Activated T-cell treated with anti-CD3 and anti-CD28 coated beads for 24 hours (primary cell): ENCODE data around the gene DLK1.

Experiments
- DNase-seq: peaks from one replicate; pipeline ENCODE4 v3.0.0-alpha.2; 2020; ENCODE audit warnings: low read depth

Gene DLK1

DNA sequence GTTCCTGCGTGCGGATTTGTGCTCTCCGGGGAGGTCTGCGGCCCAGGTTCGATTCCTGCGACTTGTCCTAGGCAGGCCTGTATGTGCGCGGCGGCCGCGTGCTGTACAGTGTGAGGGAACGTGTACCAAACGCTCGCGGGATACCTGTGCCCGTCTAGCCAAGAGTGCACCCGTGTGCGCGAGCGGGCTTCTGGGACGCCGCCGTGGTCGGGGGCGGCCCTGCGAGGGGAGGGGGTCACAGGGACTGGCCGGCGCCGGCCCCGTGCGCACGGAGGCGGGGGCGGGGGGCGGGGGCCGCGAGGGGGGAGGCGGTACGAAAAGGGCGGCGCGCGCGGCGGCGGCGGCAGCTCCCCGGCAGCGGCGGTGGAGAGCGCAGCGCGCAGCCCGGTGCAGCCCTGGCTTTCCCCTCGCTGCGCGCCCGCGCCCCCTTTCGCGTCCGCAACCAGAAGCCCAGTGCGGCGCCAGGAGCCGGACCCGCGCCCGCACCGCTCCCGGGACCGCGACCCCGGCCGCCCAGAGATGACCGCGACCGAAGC lies at the start of gene DLK1:
TSS of gene DLK1 (plus strand) at position 343 of the 536 bp plus-strand sequence. CDS start at position 520, 177 bp downstream.
- DNase-seq, result no peak

DNA sequence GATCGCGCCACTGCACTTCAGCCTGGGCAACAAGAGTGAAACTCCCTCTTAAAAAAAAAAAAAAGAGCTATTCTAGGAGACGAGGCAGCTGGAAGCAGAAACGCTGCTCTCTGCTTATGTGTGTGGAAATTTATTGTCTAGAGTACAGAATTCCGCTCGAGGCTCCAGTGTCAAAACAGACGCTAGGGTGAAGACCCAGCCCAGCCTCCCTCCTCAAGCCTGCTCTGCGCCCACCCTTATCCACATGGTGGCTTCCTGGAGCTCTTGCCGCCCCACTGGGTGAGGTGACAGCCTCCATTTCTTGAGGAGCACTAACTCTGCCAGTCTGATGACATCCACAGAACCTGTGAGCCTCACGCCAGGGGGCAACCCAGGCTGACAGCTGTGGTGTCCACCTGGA lies 49.5 kb upstream of the DLK1 start:
- DNase-seq, result no peak

DNA sequence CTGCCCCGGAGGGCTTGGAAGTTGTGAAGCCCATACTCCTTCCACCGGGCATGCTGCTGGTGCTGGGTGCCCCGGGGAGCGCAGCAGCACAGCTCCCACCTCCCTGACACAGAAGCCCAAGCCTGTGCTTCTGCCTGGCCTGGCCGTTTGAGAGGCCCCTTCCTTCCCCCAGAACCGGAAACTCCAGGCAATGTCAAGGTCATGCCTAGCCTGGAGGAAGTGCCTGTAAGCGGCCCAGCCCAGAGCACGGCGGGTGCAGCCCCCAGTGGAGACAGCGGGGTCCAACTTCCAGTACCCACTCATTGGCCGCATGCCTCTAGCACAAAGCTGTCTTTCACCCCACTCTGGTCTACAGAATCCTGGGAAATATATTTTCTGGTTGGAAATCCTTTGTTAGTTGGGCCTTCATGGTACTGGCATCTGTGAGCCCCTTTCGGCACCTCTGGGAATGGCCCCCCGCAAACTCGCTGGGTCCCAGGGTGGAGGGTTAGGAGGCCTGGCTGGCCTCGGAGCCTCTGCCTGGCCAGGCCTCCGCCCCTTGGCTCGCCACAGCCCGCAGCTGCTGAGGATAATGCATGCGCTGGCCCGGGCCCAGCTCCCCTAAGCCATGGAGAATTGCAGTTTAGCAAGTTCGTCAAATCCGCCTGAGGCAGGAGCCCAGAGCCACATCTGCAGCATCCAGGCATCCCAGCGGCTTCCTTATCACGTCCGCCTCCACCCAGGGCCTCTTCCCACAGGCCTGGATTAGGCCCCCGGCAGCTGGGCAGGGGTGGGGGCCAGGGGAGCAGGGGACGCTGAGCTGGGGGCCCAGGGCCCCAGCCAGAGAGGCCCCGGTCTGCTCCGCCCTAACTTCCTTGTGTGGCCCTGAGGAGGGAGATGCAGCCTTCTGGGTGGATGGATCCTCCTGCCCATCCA lies 48.9 kb upstream of the DLK1 start:
- DNase-seq, result no peak

DNA sequence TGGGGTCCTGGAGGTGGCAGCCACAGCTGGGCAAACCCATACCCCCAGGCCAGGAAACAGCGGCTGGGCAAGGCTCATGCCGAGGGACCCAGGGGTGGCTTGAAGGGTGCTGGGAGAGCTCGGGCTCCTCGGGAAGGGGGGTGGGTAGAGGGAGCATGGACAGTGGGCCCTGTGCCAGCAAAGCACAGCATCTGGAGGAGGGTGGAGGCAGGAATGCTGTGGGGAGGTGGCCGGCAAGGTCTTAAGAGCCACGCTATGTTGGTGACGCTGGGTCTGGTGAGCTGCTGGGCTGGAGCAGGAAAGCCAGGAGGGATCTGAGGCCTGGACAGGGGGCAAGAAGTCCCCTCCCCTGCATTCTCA lies 48.2 kb upstream of the DLK1 start:
- DNase-seq, result no peak

DNA sequence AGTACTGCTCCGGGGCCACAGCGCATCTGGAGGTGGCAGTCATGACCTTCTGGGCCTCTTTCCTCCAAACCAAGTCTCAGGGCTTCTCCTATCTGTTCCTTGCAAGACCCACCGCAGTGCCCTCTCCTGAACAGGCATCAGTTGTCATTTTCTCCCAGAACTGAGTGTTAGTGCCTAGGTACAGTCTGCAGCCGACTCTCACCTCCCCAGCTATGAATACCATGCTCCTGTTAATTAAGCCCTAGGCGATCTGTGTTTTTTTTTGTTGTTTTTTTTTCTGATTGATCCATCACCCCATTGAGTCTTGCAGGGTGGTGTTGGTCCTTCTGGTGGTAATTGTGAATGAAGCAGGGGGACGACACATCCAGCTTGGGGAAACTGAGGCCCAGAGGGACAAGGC lies 47.5 kb upstream of the DLK1 start:
- no peak for DNase-seq

DNA sequence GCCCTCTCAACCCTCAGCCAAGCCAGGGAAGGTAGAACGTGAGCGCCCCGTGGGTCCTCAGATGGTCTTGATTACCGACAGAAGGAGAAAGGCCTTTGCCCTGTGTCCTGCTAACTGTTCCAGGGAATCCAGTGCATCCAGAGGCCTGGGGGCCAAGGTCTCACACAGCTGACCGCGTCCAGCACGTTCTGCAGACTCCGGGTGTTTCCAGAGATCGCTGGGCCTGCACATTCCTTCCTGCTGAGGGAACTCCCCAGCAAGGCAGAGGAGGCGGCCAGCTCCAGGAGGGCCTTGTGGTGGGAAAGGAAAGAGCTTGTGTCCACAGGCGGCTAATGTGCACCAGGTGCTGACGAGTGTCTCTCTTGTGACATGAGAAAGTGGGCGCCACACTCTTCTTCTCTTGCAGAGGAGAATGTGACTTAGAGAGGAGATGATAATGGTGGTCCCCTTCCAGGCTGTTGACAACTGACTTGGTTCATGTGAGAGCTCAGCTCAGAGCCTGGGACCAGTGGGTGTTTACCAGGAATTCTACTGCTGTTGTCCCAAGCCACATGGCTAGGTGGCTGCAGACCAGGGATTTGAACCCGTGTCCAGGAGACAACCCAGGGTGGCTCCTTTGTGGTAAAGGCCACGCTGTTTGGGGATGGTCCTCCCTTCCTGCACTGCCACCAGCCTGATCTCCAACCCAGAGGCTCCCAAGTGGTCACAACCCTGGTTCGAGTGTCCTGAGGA lies 46.8 kb upstream of the DLK1 start:
- no peak for DNase-seq

DNA sequence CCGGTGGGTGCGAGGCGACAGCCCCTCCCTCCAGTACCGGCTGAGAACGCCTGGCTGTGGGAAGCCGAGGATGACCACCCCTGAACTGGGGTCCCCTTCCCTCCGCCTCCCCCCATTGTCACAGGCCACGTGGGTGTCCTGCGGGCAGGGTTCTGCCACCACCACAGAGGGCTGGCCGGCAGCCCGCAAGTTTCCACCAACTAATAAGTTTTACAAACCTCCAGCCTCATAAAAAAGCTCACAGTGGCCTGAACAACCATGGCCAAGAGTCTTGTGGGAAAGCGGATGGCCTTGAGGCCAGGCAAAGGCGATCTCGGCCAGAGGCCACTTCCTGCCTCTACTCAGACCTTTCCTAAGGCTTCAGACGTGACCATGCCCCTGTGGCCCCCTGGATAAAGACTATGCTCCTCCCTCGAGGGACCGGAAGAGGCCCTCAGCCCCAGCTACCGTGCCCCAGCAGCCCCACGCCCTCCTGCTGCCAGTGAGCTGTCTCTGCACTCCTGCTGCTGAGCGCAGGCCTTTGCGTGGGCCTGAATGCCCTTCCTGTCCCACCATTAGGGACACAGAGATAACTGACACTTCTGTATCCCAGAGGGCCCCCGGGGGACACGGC lies 46.1 kb upstream of the DLK1 start:
- DNase-seq, result no peak

DNA sequence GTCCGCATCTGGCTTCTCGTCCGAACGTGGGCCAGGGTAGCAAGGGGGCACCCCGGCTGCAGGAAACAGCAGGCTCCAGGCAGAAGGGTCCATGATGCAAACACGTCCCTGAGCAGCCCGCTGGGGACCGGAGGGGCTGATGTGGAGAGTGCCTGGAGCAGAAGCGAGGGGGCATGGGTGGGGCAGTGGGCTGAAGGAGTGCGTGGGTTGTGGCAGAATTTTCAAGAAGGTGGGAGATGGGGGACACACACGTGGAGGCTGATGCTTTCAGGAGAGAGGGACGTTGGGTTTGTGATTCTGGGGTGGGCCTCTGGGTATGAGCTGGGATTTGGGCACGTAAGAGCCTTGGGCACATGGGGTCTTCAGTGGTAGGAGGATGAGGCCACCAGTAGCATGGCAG lies 45.6 kb upstream of the DLK1 start:
- DNase-seq, result no peak

DNA sequence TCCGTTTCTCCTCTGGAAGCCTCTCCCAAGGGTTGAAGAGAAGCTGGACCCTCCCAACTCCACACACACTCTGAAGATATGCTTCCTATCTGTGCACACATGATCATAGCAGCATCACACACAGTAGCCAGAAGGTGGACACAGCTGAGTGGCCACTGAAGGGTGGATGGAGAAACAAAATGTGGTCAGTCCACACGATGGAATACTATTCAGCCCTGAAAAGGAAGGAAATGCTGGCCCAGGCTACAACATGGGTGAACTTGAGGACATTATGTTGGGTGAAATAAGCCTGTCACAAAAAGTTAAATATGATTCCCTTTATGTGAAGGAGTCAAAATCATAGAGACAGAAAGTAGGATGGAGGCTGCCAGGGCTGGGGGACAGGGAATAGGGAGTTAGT lies 43.9 kb upstream of the DLK1 start:
- DNase-seq, result no peak

DNA sequence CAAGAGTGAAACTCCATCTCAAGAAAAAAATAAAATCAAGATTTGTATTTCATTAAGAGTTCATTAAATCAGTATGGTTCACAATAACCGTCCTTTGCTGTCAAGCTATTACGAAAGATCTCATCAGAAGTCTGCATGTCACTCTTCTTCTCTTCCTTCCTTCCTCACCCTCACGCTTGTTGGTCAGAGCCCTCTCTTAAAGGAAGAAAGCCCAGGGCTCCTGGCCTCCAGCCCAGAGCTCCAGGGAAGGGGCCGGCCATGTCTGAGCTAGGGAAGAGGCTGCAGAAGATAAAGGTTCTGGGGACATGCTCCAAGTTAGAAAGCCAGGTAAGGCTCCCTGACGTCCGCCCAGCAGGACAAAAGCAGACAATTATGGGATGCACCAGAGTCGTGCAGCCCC lies 43.1 kb upstream of the DLK1 start:
- no peak for DNase-seq

DNA sequence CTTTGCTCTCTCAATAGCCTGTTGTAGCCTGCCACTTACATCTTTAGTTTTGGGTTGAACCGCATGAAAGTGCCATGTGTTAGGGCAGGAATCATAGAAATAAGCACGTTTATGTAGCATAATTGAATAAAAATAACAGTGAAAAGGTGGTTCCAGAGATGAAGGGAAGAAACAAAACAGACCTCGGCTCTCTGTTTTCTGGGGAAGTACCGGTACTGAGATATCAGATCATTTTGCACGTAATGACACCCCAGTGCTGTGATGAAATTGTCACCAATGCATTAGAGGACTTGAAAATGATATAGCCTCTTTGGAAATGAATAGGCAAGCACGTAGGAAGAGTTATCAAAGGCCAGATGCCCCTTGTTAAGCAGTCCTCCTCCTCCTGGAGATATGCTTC lies 42.5 kb upstream of the DLK1 start:
- no peak for DNase-seq

DNA sequence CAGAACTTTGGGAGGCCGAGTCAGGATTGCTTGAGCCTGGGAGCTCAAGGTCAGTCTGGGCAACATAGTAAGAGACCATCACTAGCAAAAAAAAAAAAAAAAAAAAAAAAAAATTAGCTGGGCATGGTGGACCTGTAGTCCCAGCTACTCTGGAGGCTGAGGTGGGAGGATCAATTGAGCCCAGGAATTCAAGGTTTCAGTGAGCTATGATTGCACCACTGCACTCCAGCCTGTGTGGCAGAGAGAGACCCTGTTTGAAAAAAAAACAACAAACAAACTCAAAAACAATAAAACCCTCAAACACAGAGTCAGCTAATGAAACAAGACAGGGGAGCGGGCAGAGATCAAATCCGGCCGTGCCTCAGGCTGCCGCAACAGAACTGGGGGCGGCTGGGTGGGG lies 41.7 kb upstream of the DLK1 start:
- no peak for DNase-seq

DNA sequence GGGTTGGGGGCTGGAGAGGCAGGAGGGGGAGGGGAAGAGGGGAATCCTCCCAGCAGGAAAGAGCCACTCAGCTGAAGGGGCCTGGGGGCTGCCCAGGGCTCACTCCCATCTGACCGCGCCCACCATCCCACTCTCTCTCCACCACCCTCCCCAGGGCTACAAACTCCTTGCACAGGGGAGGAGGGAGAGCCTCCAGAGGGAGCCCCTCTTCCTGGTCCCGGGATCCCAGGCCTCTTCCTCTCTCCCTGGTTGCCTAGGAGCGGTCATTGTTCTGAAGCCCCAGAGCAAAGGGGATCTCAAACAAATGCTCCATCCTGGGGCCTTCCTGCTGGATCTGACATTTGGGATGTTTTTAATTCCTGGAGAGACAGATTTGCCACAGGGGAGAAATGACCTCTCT lies 39.8 kb upstream of the DLK1 start:
- no peak for DNase-seq

DNA sequence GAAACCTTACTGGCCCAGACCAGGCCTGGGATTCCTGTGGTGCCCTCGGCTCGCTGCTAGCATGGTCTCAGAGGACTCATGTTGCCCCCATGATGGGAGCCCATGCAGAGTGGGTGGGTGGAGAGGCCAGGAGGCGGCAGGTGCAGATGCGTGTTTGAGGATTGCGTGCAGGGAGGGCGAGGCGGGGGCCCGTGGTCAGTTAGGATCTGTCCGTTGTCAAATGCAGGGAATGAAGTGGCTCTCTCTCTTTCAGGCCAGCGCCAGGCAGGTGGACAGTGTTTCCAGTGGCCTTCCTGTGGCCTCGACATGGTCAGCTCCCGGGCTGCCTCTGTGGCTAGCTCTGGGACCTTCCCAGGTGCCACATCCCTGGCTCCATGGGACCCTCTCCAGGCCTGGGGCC lies 39.3 kb upstream of the DLK1 start:
- no peak for DNase-seq

DNA sequence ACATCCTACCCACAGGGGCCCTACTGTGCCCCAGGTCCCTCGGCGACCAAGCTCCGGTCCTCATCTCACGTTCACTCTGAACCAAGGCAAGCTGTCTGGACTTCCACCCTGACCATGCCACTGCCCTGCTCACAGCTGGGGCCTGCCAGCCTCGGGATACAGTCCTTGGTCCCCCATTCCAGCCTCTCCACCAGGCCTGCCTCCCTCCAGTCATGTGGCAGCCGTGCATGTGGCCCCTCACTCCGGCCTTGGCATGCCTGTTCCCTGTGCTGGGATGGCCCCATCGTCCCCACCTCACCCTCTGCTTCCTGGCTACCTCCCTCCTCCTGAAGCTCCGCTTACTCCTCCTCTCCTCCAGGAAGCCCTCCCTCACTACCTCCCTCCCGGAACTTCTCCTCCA lies 38.6 kb upstream of the DLK1 start:
- no peak for DNase-seq

DNA sequence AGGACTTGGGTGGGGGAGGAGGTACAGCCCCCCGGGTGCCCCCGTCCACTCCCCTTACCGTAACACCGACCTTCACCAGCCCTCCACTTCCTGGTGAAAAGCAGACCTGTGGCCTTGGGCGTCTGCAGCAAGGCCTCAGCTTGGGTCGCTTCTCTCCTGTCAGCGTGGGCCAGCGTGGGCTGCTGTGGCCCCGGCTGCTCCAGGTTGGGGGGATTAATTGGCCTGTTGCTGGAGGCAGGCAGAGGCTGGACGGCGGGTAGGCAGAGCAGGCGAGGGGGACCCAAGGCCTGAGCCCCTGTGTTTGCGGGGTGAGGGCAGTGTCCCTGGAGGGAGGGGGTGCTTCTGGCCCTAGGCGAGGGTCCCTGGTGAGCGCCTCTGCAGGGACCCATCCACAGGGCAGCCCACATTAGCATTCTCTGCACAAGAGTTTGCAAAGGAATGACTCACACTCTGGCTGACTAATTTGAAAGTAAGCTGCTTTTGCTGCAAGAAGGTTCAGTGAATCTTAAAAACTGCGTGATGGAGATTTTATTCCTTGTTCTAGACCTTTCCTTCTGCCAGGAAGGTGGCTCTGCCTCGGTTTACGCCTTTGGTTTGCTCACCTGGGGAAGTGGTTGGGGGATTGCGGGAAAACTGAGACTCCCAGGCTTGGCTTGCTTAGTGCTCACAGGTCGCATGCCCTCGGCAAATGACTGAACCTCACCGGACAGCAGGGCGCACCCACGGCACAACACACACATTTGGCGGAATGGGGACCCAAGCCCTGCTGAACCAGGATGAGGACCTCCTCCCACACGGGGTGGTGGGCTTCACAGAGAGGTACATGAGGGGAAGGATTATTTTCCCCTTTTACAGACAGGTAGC lies 37.9 kb upstream of the DLK1 start:
- DNase-seq, result no peak

DNA sequence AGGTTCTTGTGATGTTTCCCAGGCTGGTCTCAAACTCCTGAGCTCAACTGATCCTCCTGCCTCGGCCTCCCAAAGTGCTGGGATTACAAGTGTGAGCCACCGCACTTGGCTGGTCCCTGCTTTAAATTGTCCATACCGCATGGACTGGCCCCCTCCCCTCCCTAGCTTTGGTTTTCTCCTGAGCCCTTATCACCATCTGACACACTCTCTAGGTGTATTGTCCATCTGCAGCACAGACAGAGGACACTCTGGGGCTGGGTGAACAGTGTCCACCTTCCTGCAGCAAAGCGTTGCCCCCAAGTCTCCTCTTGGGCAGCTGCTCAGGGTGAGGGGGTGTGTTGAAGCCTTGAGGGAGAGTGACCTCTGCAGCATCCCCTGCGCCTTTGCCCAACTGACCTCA lies 36.0 kb upstream of the DLK1 start:
- no peak for DNase-seq

DNA sequence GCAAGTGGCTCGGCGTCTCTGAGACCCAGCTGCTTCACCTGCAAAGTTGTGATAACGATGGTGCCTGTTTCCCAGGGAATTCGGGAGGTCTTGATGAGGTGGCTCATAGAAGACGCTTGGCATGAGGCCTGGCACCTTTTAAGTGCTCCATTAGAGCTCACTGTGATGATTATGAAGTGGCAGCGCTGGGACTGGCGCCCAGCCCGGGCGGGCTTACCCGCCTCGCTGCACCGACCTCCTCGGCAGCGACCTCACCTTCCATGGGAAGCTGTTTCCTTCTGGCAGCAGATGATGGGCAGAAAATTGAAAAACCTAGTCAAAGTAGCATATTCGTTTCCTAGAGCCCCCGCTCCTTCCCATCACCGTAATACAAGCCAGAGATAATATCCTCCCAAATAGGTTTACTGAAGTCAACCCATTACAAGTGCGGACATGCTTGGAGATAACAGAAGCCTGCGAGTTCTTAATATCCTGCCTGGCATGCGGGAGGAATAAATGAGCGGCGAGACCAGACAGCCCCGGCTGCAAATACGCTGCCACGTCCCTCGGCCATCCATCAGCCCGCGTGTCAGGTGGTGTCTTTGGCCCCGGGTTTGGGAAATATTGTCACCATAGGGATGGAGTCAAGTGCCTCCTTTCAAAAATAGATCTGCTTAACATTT lies 35.2 kb upstream of the DLK1 start:
- DNase-seq, result no peak

DNA sequence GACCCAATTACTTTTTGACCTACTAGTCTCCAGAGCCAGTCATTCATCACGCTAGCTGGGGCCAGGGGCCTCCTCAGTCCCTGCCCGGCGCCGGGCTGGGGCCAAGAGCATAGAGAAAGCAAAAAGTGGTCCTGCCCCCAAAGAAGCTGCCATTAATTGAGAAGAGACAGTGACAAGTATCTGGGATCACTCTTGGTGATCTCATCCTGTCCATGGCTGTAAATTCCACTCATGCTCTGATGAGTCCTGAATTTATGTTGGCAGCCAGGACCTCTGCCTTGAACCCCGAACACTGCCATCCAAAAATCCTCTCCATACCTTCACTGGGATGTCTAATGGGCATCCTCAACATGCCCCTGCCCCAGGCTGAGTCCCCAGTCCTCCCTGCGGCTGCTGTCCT lies 34.4 kb upstream of the DLK1 start:
- no peak for DNase-seq

DNA sequence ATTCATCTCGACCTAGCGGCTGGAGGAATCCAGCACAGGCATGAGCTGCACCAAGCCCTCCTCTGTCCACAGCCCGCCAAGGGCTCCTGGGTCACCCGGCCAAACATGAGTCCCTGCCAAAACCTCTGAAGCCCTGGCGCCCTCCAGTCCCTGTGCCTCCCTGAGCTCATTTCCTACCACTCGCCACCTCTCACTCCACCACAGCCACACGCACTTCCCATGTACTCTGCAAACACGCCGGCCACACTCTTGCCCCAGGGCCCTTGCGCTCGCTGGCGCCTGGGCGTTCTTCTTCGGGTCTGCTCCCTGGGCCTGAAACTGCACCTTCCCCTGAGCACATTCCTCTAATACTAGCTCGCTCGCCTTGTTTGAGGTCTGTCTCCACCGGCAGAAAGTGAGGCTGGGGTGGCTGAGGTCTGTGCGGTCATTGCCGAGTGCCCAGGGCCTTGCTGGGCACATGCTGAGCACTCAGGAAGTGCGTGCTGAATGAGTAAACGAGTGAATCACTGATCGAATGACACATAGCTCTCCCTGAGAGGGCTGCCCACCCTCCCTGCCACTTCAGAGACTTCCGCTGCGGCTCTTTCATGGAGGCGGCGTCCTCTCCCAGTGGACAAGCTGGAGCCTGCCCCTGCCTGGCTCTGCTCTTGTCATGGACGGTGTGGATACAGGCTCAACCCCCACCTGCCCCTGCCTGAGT lies 33.7 kb upstream of the DLK1 start:
- DNase-seq, result no peak
